GM12891 (cell line): ENCODE data around the gene RALGDS.

Source experiments
- PAX5 ChIP-seq: IDR thresholded peaks from 2 replicates; pipeline ENCODE4 v1.6.1; 2011; ENCODE audit warnings: low read length, moderate library complexity, mild to moderate bottlenecking; ENCODE audit not compliant: insufficient read depth, severe bottlenecking
- POLR2A ChIP-seq: IDR thresholded peaks from 2 replicates; pipeline ENCODE4 v1.6.1; 2011; ENCODE audit warnings: low read depth, low read length, control low read depth
- POLR2AphosphoS5 ChIP-seq: IDR thresholded peaks from 2 replicates; pipeline ENCODE4 v1.6.1; 2011; ENCODE audit warnings: low read depth, low read length, control low read depth
- POU2F2 ChIP-seq: IDR thresholded peaks from 2 replicates; pipeline ENCODE4 v1.6.1; 2011; ENCODE audit warnings: low read depth, mild to moderate bottlenecking, control low read depth, low read length, moderate library complexity
- SPI1 ChIP-seq: IDR thresholded peaks from 2 replicates; pipeline ENCODE4 v1.6.1; 2011; ENCODE audit warnings: low read depth, low read length, control low read depth
- TAF1 ChIP-seq: IDR thresholded peaks from 2 replicates; pipeline ENCODE4 v1.6.1; 2011; ENCODE audit warnings: low read depth, low read length, control low read depth

DNA sequence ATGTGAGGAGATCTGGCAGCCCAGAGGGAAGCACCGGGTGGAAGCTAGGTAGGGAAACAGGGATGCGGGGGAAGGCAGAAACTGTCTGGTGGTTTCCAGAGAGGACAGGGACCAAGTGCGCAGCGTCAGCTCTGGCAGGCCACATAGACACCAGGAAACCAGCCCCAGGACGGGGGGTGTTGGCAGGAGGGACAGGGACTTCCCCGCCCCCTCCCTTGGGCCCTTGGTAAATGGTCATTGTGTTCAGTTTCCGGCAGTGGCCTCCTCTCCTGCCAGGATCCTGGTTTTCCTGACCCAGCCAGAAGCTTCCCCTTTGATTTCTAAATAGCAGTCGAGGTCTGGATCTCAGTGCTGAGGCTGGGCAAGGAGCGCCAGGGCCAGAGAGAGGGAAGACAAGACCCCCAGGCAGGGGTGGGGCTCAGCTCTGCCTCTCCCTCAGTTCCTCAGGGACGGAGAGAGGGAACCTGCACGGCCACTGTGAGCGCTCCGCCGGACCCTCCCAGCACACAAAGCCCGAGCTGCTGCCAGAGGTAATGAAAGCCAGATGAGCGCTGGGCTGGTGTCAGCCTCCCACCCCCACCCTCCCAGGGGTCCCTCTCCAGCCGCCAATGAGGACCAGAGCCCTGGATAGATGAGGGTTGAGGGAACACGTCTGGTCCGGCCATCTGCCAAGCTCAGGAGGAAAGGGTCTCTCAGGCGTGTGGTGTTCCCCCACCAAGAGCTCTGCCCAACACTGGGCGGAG lies 1.8 kb downstream of the RALGDS start:
- TF ChIP-seq POLR2A (no peak), TAF1 (no peak), POLR2AphosphoS5 (no peak), POU2F2 (no peak), SPI1 (no peak), PAX5 (no peak)
